ENCODE measurements around the gene CYP19A1. TPM values are rescaled to one million over a fixed set of nuclear protein-coding genes. Genes with fewer than 3 reads are reported as not detected.

The CYP19A1 gene
- total and polyA plus RNA-seq, 9 of the 15 experiments (the other 6 are each of a cell fraction or from before 2014, with no cell fraction given): 0.16 to 0.63 (median 0.47) TPM; not detected in 3

DNA sequence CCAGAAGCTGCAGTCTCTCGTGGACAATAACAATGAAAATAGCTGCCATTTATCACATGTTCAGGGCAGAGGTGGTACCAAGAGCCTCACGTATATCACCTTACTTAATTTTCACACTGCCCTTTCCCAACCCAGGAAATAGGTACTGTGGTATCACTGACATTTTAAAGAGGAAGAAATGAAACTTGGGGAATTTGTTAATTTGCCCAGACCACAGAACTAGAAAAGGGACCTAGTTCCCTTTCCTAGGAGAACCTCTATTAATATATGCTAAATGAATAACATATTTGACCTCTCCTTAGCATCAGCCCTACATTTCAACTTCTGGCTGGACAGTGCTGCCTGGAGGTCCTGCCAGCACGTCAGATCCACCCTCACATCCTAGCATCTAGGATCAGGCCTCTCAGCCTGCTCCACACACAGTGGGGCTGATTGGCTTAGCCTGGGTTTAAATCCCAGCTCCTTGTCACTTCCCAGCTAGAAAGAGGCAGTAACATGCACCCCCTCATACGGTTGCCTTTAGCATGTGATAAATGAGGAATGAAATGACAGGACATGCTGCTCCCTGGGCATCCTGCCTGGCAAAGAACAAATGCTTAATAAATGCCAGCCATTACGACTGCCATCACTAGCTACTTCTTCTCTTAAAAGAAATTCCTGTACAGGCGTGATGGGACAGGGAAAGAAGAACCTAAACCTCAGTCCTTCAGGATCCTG lies 148.6 kb downstream of the CYP19A1 start:
- DNase-seq (ENCODE audit: extremely low read depth in 1 of 4, low spot score in 3 of 4) (no peak), ATAC-seq (no peak), FAIRE-seq (no peak)
- peaks cover under 1 to 19% of the 10 kb centered on the region in 2 experiments; a peak in 4 of 5 replicates for H3K4me1 ChIP-seq (replicated peaks in 1 of 2; ENCODE audit: control insufficient read depth in 2 of 2, insufficient read depth in 2 of 2, low read length in 2 of 2)
- H3K9me3 ChIP-seq (replicated peaks; ENCODE audit: control insufficient read depth, insufficient read depth, low read depth, low read length): no peaks in the 10 kb centered on the region
- intact Hi-C loops (cut with micrococcal nuclease): no loop called here
- peaks cover 9% of the 10 kb centered on the region; the same call in 1 of the 2 replicates for H4K20me1 ChIP-seq (replicated peaks; ENCODE audit: control insufficient read depth, insufficient read depth, low read length)
- ChIA-PET POLR2A (interaction anchor here (0.9 kb wide), 1 partner anchor 9 kb away, joined by 4 read pairs; no protein-coding TSS in a partner anchor), CTCF (ENCODE audit: low intra/inter-chr PET ratio) (no interaction called here)
- in situ Hi-C loops (cut with MboI): no loop called here
- H3K4me3 ChIP-seq: no peak overlapping the region
- no peak overlapping the region for H3K9ac ChIP-seq (ENCODE audit: insufficient read depth in 1 of 2, low read depth in 2 of 2, low read length in 2 of 2)
- no TSS peak for BruUV-seq (replicated peaks)
- no peak overlapping the region for H2AFZ ChIP-seq (ENCODE audit: low read depth, low read length)
- H3K27me3 ChIP-seq (ENCODE audit: control insufficient read depth in 2 of 2, insufficient read depth in 2 of 2, low read length in 2 of 2): peaks cover 11 to 14% of the 10 kb centered on the region in 2 experiments; a peak in 3 of 5 replicates
- H3K27ac ChIP-seq (ENCODE audit: extremely low read depth, low read depth, low read length): no peak overlapping the region
- no peaks in the 10 kb centered on the region for H3K9me1 ChIP-seq (ENCODE audit: control insufficient read depth, insufficient read depth, low read length)
- no peak overlapping the region for H3K4me2 ChIP-seq (ENCODE audit: insufficient read depth, low read length)
- 35% methylated on average over 6 of the region's 6 CpGs for WGBS (ENCODE audit: insufficient coverage, low coverage, missing lambda C conversion rate)
- no peaks in the 10 kb centered on the region for H3K79me2 ChIP-seq (ENCODE audit: control insufficient read depth, insufficient read depth, low read length)
- H3K36me3 ChIP-seq (ENCODE audit: control insufficient read depth, insufficient read depth, low read length): no peaks in the 10 kb centered on the region
- TF ChIP-seq, protein P1, sequence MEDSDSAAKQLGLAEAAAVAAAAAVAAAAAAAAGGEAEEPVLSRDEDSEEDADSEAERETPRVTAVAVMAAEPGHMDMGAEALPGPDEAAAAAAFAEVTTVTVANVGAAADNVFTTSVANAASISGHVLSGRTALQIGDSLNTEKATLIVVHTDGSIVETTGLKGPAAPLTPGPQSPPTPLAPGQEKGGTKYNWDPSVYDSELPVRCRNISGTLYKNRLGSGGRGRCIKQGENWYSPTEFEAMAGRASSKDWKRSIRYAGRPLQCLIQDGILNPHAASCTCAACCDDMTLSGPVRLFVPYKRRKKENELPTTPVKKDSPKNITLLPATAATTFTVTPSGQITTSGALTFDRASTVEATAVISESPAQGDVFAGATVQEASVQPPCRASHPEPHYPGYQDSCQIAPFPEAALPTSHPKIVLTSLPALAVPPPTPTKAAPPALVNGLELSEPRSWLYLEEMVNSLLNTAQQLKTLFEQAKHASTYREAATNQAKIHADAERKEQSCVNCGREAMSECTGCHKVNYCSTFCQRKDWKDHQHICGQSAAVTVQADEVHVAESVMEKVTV (CRISPR knock-in tag; IDR thresholded peaks at IDR 0.05): no peak
- TF ChIP-seq NFIC (IDR thresholded peaks at IDR 0.05) (no peak), ZNF212 (CRISPR knock-in tag; IDR thresholded peaks at IDR 0.05) (no peak), SREBF2 (CRISPR knock-in tag; IDR thresholded peaks at IDR 0.05) (no peak), DACH1 (IDR thresholded peaks at IDR 0.05; ENCODE audit: partially characterized antibody) (no peak), U2AF1 (optimal IDR thresholded peaks at IDR 0.05; ENCODE audit: low read depth, low read length) (no peak), CTBP1 (IDR thresholded peaks at IDR 0.05; ENCODE audit: borderline replicate concordance) (no peak), IRF2 (CRISPR knock-in tag; IDR thresholded peaks at IDR 0.05) (no peak), ZNF589 (CRISPR knock-in tag; IDR thresholded peaks at IDR 0.05; ENCODE audit: low read depth) (no peak), SRSF9 (IDR thresholded peaks at IDR 0.05; ENCODE audit: borderline replicate concordance, low read depth, low read length) (no peak)
- TF ChIP-seq, protein P2, sequence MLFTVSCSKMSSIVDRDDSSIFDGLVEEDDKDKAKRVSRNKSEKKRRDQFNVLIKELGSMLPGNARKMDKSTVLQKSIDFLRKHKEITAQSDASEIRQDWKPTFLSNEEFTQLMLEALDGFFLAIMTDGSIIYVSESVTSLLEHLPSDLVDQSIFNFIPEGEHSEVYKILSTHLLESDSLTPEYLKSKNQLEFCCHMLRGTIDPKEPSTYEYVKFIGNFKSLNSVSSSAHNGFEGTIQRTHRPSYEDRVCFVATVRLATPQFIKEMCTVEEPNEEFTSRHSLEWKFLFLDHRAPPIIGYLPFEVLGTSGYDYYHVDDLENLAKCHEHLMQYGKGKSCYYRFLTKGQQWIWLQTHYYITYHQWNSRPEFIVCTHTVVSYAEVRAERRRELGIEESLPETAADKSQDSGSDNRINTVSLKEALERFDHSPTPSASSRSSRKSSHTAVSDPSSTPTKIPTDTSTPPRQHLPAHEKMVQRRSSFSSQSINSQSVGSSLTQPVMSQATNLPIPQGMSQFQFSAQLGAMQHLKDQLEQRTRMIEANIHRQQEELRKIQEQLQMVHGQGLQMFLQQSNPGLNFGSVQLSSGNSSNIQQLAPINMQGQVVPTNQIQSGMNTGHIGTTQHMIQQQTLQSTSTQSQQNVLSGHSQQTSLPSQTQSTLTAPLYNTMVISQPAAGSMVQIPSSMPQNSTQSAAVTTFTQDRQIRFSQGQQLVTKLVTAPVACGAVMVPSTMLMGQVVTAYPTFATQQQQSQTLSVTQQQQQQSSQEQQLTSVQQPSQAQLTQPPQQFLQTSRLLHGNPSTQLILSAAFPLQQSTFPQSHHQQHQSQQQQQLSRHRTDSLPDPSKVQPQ (CRISPR knock-in tag; IDR thresholded peaks at IDR 0.05; ENCODE audit: borderline replicate concordance): no peak
- TF ChIP-seq, protein P3, sequence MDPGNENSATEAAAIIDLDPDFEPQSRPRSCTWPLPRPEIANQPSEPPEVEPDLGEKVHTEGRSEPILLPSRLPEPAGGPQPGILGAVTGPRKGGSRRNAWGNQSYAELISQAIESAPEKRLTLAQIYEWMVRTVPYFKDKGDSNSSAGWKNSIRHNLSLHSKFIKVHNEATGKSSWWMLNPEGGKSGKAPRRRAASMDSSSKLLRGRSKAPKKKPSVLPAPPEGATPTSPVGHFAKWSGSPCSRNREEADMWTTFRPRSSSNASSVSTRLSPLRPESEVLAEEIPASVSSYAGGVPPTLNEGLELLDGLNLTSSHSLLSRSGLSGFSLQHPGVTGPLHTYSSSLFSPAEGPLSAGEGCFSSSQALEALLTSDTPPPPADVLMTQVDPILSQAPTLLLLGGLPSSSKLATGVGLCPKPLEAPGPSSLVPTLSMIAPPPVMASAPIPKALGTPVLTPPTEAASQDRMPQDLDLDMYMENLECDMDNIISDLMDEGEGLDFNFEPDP (CRISPR knock-in tag; IDR thresholded peaks at IDR 0.05): no peak
- TF ChIP-seq, protein P4, sequence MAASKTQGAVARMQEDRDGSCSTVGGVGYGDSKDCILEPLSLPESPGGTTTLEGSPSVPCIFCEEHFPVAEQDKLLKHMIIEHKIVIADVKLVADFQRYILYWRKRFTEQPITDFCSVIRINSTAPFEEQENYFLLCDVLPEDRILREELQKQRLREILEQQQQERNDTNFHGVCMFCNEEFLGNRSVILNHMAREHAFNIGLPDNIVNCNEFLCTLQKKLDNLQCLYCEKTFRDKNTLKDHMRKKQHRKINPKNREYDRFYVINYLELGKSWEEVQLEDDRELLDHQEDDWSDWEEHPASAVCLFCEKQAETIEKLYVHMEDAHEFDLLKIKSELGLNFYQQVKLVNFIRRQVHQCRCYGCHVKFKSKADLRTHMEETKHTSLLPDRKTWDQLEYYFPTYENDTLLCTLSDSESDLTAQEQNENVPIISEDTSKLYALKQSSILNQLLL (CRISPR knock-in tag; IDR thresholded peaks at IDR 0.05; ENCODE audit: borderline replicate concordance): no peak

Measured in K562 (cell line).